CD8-positive, alpha-beta memory T cell (primary cell): Measurements from ENCODE around the gene MICAL3. TPM values are rescaled to one million over a fixed set of nuclear protein-coding genes. Genes with fewer than 3 reads are reported as not detected.

Experiments
- CTCF ChIA-PET: fragments of 350-600 bp; sonication (Branson Sonifier 250); formaldehyde crosslinking; loops from one replicate; lab custom pipeline; 2021; ENCODE audit warnings: antibody characterized with exemption; lab: Charles Lee
- POLR2A ChIA-PET: fragments of 350-600 bp; sonication (Branson Sonifier 250); formaldehyde crosslinking; loops from one replicate; lab custom pipeline; 2021; ENCODE audit warnings: antibody characterized with exemption; lab: Charles Lee
- DNase-seq, 5 donors: peaks; one replicate each; pipeline versions ENCODE4 v3.0.0 to v3.0.0-alpha.2; 2020 to 2022; ENCODE audit warnings: mixed read lengths in 1 of 5
- H3K27ac ChIP-seq: one replicate; pipeline ENCODE4 v1.7.0; 2013; ENCODE audit warnings: low read depth, mild to moderate bottlenecking, low read length, moderate library complexity
- H3K27me3 ChIP-seq: 2 replicates; pipeline ENCODE4 v1.7.0; 2013; ENCODE audit warnings: low read length, mild to moderate bottlenecking; ENCODE audit not compliant: insufficient read depth, poor library complexity, severe bottlenecking
- H3K36me3 ChIP-seq: 2 replicates; pipeline ENCODE4 v1.7.0; 2013; ENCODE audit warnings: mild to moderate bottlenecking, low read length, moderate library complexity; ENCODE audit not compliant: insufficient read depth
- H3K4me1 ChIP-seq: 2 replicates; pipeline ENCODE4 v1.7.0; 2013; ENCODE audit warnings: mild to moderate bottlenecking, low read length, moderate library complexity; ENCODE audit not compliant: insufficient read depth
- H3K4me3 ChIP-seq: 2 replicates; pipeline ENCODE4 v1.7.0; 2013; ENCODE audit warnings: mild to moderate bottlenecking, low read length
- H3K9me3 ChIP-seq: 2 replicates; pipeline ENCODE4 v1.7.0; 2013; ENCODE audit warnings: mild to moderate bottlenecking, low read length
- H3K27ac Mint-ChIP-seq, 8 donors: one replicate each; pipeline ENCODE4 v1.8.0; 2020 to 2021; ENCODE audit warnings: mixed read lengths in 8 of 8, mild to moderate bottlenecking in 6 of 8, inconsistent platforms in 3 of 8, moderate library complexity in 3 of 8
- H3K27me3 Mint-ChIP-seq, 2 donors: one replicate each; pipeline ENCODE4 v1.8.0; 2020 to 2021; ENCODE audit warnings: mixed read lengths in 2 of 2, mild to moderate bottlenecking in 1 of 2, moderate library complexity in 1 of 2
- H3K36me3 Mint-ChIP-seq, 3 donors: one replicate each; pipeline ENCODE4 v1.8.0; 2020 to 2021; ENCODE audit warnings: mixed read lengths in 3 of 3, inconsistent platforms in 1 of 3, mild to moderate bottlenecking in 1 of 3
- H3K4me1 Mint-ChIP-seq, 3 donors: one replicate each; pipeline ENCODE4 v1.8.0; 2020 to 2021; ENCODE audit warnings: mixed read lengths in 3 of 3, inconsistent platforms in 1 of 3, mild to moderate bottlenecking in 1 of 3
- H3K4me3 Mint-ChIP-seq, 7 donors: one replicate each; pipeline ENCODE4 v1.8.0; 2020 to 2021; ENCODE audit warnings: mixed read lengths in 7 of 7, mild to moderate bottlenecking in 6 of 7, moderate library complexity in 4 of 7, inconsistent platforms in 2 of 7
- H3K9me3 Mint-ChIP-seq, 5 donors: one replicate each; pipeline ENCODE4 v1.8.0; 2020 to 2022; ENCODE audit warnings: mixed read lengths in 5 of 5, mild to moderate bottlenecking in 3 of 5, moderate library complexity in 2 of 5, inconsistent platforms in 1 of 5
- polyA plus RNA-seq: library from polyadenylated mRNA; unstranded; fragments of 300-500 nt; fragmentation: Illumina TruSeq; gene quantifications from one replicate; pipeline ENCODE4 v1.2.3, GENCODE V29; 2021
- total RNA-seq, 2 experiments: library from RNA; stranded (reverse); gene quantifications; one replicate each; pipeline ENCODE4 v1.2.3, GENCODE V29; 2021

The MICAL3 gene
- total and polyA plus RNA-seq, 3 experiments from 2014 or later: 1.7 to 51.9 (median 51.7) TPM

DNA sequence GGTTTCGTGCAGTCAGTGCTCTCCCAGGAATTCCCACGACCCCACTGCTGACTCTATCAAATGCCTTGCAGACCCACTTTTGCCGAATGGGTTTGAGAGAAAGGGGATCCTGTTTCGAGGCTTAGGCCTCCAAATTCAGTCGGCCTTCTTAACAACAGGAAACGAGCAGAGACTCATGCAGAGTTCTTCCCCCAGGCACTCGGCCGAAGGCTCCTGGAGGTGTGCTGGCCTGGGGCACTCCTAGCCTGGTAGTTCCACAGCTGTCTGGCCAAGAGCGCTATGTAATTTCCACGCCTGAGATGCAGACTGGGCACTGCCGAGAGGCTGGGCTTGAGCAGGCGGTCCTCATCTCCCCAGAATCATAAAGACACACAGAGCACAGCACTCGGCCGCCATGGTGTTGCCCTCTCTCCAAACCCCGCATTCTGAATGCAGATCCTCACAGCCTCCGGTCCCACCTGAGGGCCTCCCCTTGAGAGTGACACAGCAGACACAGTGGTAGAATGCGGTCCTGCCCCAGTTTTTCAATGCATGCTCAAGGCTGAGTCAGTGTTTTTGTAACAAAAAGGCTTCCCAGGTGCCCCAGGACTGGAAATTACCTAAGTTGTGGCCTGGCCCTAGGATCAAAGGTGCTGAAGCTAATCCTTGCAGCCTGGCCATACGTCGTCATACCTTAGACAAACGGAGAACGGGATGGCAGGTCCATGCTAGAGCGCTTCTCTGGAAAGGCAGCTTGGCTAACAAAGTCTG lies 219.9 kb downstream of the MICAL3 start:
- CTCF ChIA-PET: interaction anchor here (1.3 kb wide), 1 partner anchor 61 kb away, joined by 3 read pairs; no protein-coding TSS in a partner anchor

DNA sequence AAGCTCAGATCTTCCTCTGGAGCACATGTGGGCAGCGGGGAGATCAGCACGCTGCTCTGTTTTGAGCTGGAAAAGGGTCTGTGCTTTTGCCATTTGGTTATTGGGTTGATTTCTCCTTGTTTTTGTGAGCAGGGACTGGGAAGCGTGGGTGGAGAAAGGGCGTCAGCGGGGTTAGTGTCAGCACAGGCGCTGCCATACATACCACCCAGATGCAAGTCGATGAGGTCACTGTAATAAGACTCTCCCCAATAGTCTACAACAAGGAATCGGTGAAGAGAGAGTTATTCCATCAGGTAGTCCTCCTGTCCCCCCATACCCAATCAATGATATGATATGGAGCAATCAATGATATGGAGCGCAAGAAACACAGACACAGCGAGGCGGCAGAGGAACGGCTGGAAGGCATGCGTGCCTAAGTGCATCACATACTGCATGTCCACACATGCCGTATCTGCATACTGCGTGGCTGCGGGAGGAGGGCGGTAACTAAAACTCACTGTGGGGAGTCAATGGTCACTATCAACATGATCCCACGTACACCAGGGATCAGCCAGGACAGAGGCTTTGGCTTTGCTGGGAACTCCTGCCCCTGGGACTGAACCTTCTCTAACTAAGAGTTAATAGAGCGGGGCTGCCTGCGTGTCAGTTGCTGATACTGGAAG lies 220.6 kb downstream of the MICAL3 start:
- Mint-ChIP-seq H3K27me3 (no peaks in the 10 kb centered on the region), H3K27ac (no peak overlapping the region), H3K4me1 (no peaks in the 10 kb centered on the region), H3K36me3 (peaks cover 0 to 52% (median 5%) of the 10 kb centered on the region in 3 donors), H3K9me3 (no peaks in the 10 kb centered on the region), H3K4me3 (no peak overlapping the region)
- ChIA-PET CTCF (no interaction called here), POLR2A (no interaction called here)
- Histone ChIP-seq H3K4me3 (no peak overlapping the region), H3K27ac (no peak overlapping the region), H3K9me3 (no peaks in the 10 kb centered on the region), H3K36me3 (no peaks in the 10 kb centered on the region), H3K27me3 (no peaks in the 10 kb centered on the region), H3K4me1 (no peaks in the 10 kb centered on the region)
- DNase-seq: no peak

More for the DNA sequence above, 219.9 kb downstream of the MICAL3 start:
- no peak overlapping the region for H3K27ac Mint-ChIP-seq
- H3K4me1 ChIP-seq: no peaks in the 10 kb centered on the region
- DNase-seq: no peak
- no peaks in the 10 kb centered on the region for H3K9me3 Mint-ChIP-seq
- H3K36me3 Mint-ChIP-seq: peaks cover 0 to 59% (median 5%) of the 10 kb centered on the region in 3 donors
- H3K36me3 ChIP-seq: no peaks in the 10 kb centered on the region
- no peaks in the 10 kb centered on the region for H3K9me3 ChIP-seq
- H3K4me1 Mint-ChIP-seq: no peaks in the 10 kb centered on the region
- H3K27me3 Mint-ChIP-seq: no peaks in the 10 kb centered on the region
- POLR2A ChIA-PET: no interaction called here
- no peaks in the 10 kb centered on the region for H3K27me3 ChIP-seq
- no peak overlapping the region for H3K27ac ChIP-seq
- peak overlapping the region in 1 of 7 donors; percentile 5 for H3K4me3 Mint-ChIP-seq
- no peak overlapping the region for H3K4me3 ChIP-seq

DNA sequence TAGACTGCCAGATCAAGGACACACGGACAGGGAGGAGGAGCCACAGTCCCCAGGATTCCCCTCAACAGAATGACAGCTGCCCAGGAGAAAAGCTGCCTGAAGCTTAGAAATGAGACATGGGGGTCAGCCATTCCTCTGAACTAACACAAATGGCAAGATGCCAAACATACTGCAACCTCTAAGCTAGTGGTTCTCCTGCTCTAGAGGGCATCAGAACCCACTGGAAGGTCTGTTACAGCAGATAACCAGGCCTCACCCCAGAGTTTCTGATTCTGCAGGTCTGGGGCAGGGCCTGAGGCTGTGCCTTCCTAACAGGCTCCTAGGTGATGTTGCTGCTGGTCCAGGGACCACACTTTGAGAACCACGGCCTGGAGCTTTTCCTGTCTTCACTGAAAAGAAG lies 221.5 kb downstream of the MICAL3 start:
- Histone ChIP-seq H3K27ac (no peak overlapping the region), H3K36me3 (no peaks in the 10 kb centered on the region), H3K27me3 (no peaks in the 10 kb centered on the region), H3K9me3 (no peaks in the 10 kb centered on the region), H3K4me1 (no peaks in the 10 kb centered on the region), H3K4me3 (no peak overlapping the region)
- DNase-seq: no peak
- Mint-ChIP-seq H3K36me3 (peaks cover 0 to 45% (median 5%) of the 10 kb centered on the region in 3 donors), H3K27me3 (no peaks in the 10 kb centered on the region), H3K9me3 (no peaks in the 10 kb centered on the region), H3K27ac (no peak overlapping the region), H3K4me1 (no peaks in the 10 kb centered on the region), H3K4me3 (no peak overlapping the region)
- ChIA-PET CTCF (no interaction called here), POLR2A (no interaction called here)

DNA sequence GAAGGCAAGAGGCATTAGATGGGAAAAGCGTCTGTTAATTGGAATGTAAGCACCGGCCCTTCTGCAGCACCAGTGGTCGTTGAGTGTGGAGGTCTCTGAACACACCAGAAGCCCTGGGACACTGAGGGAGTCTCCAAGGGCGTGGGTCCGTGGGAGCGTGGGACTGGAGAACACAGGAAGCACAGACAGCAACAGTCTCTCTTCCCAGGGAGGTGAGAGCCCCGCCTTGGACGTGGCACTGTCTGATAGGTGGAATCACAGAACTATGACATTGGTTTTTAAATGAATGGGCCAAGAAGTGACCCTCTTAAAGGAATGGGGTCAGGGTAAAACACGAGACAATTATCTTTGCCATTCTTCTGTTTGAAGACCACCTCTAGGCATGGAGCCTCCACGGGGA lies 221.9 kb downstream of the MICAL3 start:
- ChIA-PET POLR2A (no interaction called here), CTCF (no interaction called here)
- H3K36me3 ChIP-seq: no peaks in the 10 kb centered on the region
- H3K27ac ChIP-seq: no peak overlapping the region
- H3K4me1 Mint-ChIP-seq: no peaks in the 10 kb centered on the region
- H3K36me3 Mint-ChIP-seq: peaks cover 0 to 41% (median 5%) of the 10 kb centered on the region in 3 donors
- H3K4me3 ChIP-seq: no peak overlapping the region
- H3K9me3 Mint-ChIP-seq: no peaks in the 10 kb centered on the region
- H3K4me3 Mint-ChIP-seq: no peak overlapping the region
- no peaks in the 10 kb centered on the region for H3K27me3 Mint-ChIP-seq
- no peaks in the 10 kb centered on the region for H3K4me1 ChIP-seq
- DNase-seq: no peak
- H3K9me3 ChIP-seq: no peaks in the 10 kb centered on the region
- H3K27me3 ChIP-seq: no peaks in the 10 kb centered on the region
- no peak overlapping the region for H3K27ac Mint-ChIP-seq

DNA sequence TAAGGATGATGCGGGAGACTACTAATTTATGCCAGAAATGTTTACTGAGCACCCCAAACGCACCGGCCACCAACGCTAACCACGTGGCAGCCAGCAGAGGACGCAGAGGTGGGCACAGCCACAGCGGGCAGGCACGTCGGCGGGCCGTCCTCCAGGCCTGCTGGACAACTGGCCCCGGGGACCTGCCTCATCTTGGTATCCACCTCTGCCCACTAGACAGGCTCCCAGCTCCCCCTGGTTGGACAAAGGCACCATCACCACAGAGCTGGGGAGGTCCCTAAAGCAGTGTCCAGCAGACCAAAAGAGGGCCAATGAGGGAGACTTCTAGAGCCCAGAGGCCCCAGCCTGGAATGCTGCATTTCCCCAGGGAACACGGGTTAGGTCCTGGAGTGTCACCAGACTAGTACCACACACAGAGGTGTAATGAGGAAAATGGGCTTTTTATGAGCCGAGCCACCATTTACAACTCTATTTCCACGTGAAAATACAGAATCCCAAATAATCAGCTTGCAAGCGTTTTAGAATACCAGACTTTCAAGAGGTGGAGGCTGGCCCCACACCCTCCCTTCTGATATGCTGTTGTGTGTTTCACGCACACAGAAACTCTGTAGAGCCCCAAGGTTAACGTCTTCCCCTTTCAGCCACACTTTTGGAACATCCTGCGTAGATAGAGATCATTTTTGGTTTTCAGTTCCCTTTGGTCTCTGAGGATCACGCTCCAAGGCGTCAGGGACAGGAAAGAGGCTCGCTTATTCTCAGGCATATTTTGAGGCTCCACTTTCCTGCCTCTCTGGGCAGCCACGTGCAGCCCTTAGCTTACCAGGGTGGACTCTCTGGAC lies 226.4 kb downstream of the MICAL3 start:
- H3K4me1 ChIP-seq: no peaks in the 10 kb centered on the region
- no peaks in the 10 kb centered on the region for H3K4me1 Mint-ChIP-seq
- no peaks in the 10 kb centered on the region for H3K36me3 ChIP-seq
- no peaks in the 10 kb centered on the region for H3K27me3 Mint-ChIP-seq
- ChIA-PET POLR2A (interaction anchor here (0.6 kb wide), 1 partner anchor 12 kb away, joined by 3 read pairs; no protein-coding TSS in a partner anchor), CTCF (interaction anchor here (1.1 kb wide), 1 partner anchor 13 kb away, joined by 4 read pairs; no protein-coding TSS in a partner anchor)
- H3K9me3 ChIP-seq: no peaks in the 10 kb centered on the region
- H3K27me3 ChIP-seq: no peaks in the 10 kb centered on the region
- H3K4me3 ChIP-seq: no peak overlapping the region
- H3K27ac ChIP-seq: no peak overlapping the region
- peaks cover 0 to 4% (median 3%) of the 10 kb centered on the region in 3 donors for H3K36me3 Mint-ChIP-seq
- H3K9me3 Mint-ChIP-seq: no peaks in the 10 kb centered on the region
- peak overlapping the region in 1 of 8 donors; percentile 32 for H3K27ac Mint-ChIP-seq
- H3K4me3 Mint-ChIP-seq: no peak overlapping the region
- DNase-seq: no peak

DNA sequence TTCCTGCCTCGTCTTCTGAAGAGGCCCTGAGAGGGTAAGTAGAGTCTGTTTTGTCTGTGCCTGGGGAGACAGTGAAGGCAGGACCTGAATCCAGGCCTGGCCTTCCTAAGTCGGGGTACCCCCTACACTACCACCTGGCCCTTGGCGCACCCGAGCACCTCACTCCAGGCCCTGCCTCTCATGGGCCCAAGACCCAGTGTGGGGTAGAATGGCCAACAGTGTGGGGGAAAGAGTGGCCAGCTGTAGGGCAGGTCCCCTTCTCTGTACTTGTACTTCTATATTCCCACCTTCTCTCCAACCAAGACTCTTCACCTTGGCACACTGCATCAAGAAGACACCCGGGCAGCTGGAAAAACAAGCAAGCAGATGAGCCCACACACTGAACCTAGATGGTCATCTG lies 227.7 kb downstream of the MICAL3 start:
- no peaks in the 10 kb centered on the region for H3K4me1 ChIP-seq

DNA sequence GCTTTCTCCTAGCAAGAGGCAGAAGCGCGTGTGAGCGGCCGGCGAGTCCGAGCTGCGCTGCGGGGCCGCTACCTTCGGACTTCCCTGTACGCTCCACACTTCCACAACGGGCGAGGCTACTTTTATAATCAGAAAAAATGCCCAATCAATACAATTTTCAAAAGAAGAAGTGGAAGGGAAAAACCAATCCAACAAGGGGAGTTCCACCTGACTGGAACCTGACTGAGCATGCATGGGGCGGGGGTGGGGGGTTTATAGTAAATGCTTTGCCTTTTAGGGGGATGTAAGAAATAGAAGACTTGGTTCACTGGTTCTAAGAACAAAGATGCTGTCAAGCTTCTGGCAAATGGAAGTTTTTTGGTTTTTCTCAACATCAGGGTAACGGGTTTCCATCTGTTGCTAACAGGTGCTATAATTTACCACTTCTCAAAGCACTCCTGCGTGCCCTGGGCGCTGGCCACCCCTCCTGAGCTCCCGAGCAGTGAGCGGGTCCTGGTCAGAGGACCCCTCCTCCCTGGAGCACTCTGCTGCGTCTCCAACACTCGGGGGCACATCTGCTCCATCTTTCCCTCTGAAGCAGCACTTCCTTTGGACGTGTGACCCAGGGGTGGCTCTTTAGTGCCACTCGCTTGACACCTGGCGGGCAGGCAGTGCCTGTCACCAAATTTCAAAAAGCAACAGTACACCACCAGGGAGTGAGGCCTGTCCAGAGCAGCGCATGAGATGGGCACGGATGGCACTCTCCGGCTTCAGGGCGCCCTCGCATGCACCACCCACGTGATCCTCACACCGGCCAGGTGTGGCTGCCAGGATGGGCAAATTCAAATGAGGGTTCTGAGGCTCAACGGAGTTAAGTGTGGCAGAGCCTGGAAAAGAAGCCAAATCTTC lies 228.5 kb downstream of the MICAL3 start:
- H3K4me3 Mint-ChIP-seq: no peak overlapping the region
- H3K4me1 Mint-ChIP-seq: no peaks in the 10 kb centered on the region
- Histone ChIP-seq H3K27me3 (no peaks in the 10 kb centered on the region), H3K36me3 (no peaks in the 10 kb centered on the region), H3K4me1 (no peaks in the 10 kb centered on the region), H3K27ac (no peak overlapping the region), H3K9me3 (no peaks in the 10 kb centered on the region), H3K4me3 (no peak overlapping the region)
- CTCF ChIA-PET: interaction anchor here (1.3 kb wide), 1 partner anchor 34 kb away, joined by 3 read pairs; no protein-coding TSS in a partner anchor
- no peak overlapping the region for H3K27ac Mint-ChIP-seq
- DNase-seq: no peak
- H3K27me3 Mint-ChIP-seq: no peaks in the 10 kb centered on the region
- no peaks in the 10 kb centered on the region for H3K9me3 Mint-ChIP-seq
- H3K36me3 Mint-ChIP-seq: peaks cover 0 to 9% (median 6%) of the 10 kb centered on the region in 3 donors
- POLR2A ChIA-PET: no interaction called here

More for the DNA sequence above, 227.7 kb downstream of the MICAL3 start:
- no peak overlapping the region for H3K4me3 ChIP-seq
- no peak for DNase-seq
- no peak overlapping the region for H3K27ac ChIP-seq
- H3K9me3 Mint-ChIP-seq: no peaks in the 10 kb centered on the region
- H3K4me3 Mint-ChIP-seq: no peak overlapping the region
- CTCF ChIA-PET: interaction anchor here (1.3 kb wide), 1 partner anchor 33 kb away, joined by 3 read pairs; no protein-coding TSS in a partner anchor
- no peaks in the 10 kb centered on the region for H3K9me3 ChIP-seq
- H3K27me3 Mint-ChIP-seq: no peaks in the 10 kb centered on the region
- no peaks in the 10 kb centered on the region for H3K27me3 ChIP-seq
- POLR2A ChIA-PET: no interaction called here
- no peaks in the 10 kb centered on the region for H3K36me3 ChIP-seq
- H3K27ac Mint-ChIP-seq: no peak overlapping the region
- no peaks in the 10 kb centered on the region for H3K4me1 Mint-ChIP-seq
- H3K36me3 Mint-ChIP-seq: peaks cover 0 to 3% (median 3%) of the 10 kb centered on the region in 3 donors
